HepG2 (cell line): ENCODE results near the gene RAB15. TPM values are rescaled to one million over a fixed set of nuclear protein-coding genes. Genes with fewer than 3 reads are reported as not detected.
A peak's percentile ranks its signal among the peaks of the same experiment; 100 is the strongest.

ENCODE experiments used
- ATAC-seq: fragments of 200-7000 bp; cut with Tn5 transposase; 3 replicates; pipeline ENCODE4 v1.9.1; 2020; ENCODE audit warnings: mild to moderate bottlenecking, moderate library complexity
- BruUV-seq: library from RNA; stranded (reverse); fragments of 400-500 nt; replicated peaks from 2 replicates; lab custom pipeline; 2021; lab: Mats Ljungman, UMichigan
- CTCF ChIA-PET: fragments of 300-600 bp; formaldehyde crosslinking; extraction: SDS; loops from one replicate; lab custom pipeline; 2021; ENCODE audit warnings: low total read pairs, inconsistent platforms, low intra/inter-chr PET ratio; lab: Yijun Ruan, JAX
- POLR2A ChIA-PET: fragments of 350-600 bp; sonication (Branson Sonifier 250); formaldehyde crosslinking; loops from one replicate; lab custom pipeline; 2020; ENCODE audit warnings: antibody characterized with exemption, inconsistent platforms; lab: Yijun Ruan, JAX
- DNase-seq: peaks from one replicate; pipeline ENCODE4 v3.0.0-alpha.2; 2015; ENCODE audit warnings: low spot score
- FAIRE-seq: peaks from 3 replicates; lab custom pipeline; 2011; peaks lifted over from hg19 to GRCh38; lab: Jason Lieb, UNC
- H2AFZ ChIP-seq: one replicate; pipeline ENCODE4 v1.6.1; 2011; ENCODE audit warnings: low read length, inconsistent platforms
- H3K27ac ChIP-seq: fragments of 300-600 bp; 3 replicates; pipeline ENCODE4 v1.8.0; 2011; ENCODE audit warnings: mixed run types, mild to moderate bottlenecking, mixed read lengths, low read length, inconsistent platforms; ENCODE audit not compliant: insufficient read depth; ENCODE audit errors: extremely low read length
- H3K27me3 ChIP-seq, 2 experiments: fragments of 200-600 bp in 1 of 2; 2 replicates in 1 of 2; 3 replicates in 1 of 2; pipeline versions ENCODE4 v1.6.0 to v1.8.0; 2011; ENCODE audit warnings: low read length in 2 of 2, mild to moderate bottlenecking in 2 of 2, moderate library complexity in 2 of 2, inconsistent platforms in 1 of 2; ENCODE audit not compliant: insufficient read depth in 2 of 2, control insufficient read depth in 1 of 2
- H3K36me3 ChIP-seq, 2 experiments: fragments of 200-600 bp in 1 of 2; replicated peaks in 1 of 2; 2 replicates in 1 of 2; 3 replicates in 1 of 2; pipeline versions ENCODE4 v1.5.1 to v1.8.0; 2011; ENCODE audit warnings: low read length in 2 of 2, inconsistent platforms in 1 of 2; ENCODE audit not compliant: insufficient read depth in 2 of 2, control insufficient read depth in 1 of 2
- H3K4me1 ChIP-seq: 2 replicates; pipeline ENCODE4 v1.5.1; 2012; ENCODE audit warnings: low read length, inconsistent platforms; ENCODE audit not compliant: insufficient read depth
- H3K4me2 ChIP-seq: 2 replicates; pipeline ENCODE4 v1.6.0; 2011; ENCODE audit warnings: low read depth, low read length, inconsistent platforms
- H3K4me3 ChIP-seq, 3 experiments: fragments of 200-600 bp in 1 of 3; sonication (generic), shearing (Covaris generic) in 1 of 3; replicated peaks in 1 of 3; 2 replicates each; pipeline ENCODE4 v1.5.1; 2011 to 2016; ENCODE audit warnings: low read length in 3 of 3, inconsistent platforms in 2 of 3, low read depth in 2 of 3, mild to moderate bottlenecking in 2 of 3, control low read depth in 1 of 3, mixed read lengths in 1 of 3; ENCODE audit not compliant: insufficient read depth in 1 of 3
- H3K79me2 ChIP-seq: one replicate; pipeline ENCODE4 v1.6.1; 2011; ENCODE audit warnings: low read length, inconsistent platforms; ENCODE audit not compliant: insufficient read depth
- H3K9ac ChIP-seq: 2 replicates; pipeline ENCODE4 v1.6.0; 2011; ENCODE audit warnings: mild to moderate bottlenecking, low read depth, low read length, inconsistent platforms; ENCODE audit not compliant: insufficient read depth
- H3K9me3 ChIP-seq: 2 replicates; pipeline ENCODE4 v1.5.1; 2012; ENCODE audit warnings: mild to moderate bottlenecking, low read length
- H4K20me1 ChIP-seq: 2 replicates; pipeline ENCODE4 v1.6.0; 2011; ENCODE audit warnings: inconsistent platforms, mild to moderate bottlenecking, low read length, moderate library complexity; ENCODE audit not compliant: insufficient read depth
- GABPA ChIP-seq, 2 experiments: IDR thresholded peaks; 2 replicates each; pipeline ENCODE4 v1.6.1; 2011 to 2016; ENCODE audit warnings: low read depth in 2 of 2, low read length in 1 of 2, missing biosample characterization in 1 of 2, missing genetic modification characterization in 1 of 2
- NR2C2 ChIP-seq: sonication (generic); formaldehyde crosslinking; IDR thresholded peaks from 2 replicates; pipeline ENCODE4 v1.4.0; 2020; ENCODE audit warnings: missing genetic modification reagents, mild to moderate bottlenecking, moderate library complexity, borderline replicate concordance
- ZNF121 ChIP-seq: sonication (generic); formaldehyde crosslinking; IDR thresholded peaks from 2 replicates; pipeline ENCODE4 v1.5.0; 2020; ENCODE audit warnings: mild to moderate bottlenecking, missing genetic modification reagents
- ZNF644 ChIP-seq: IDR thresholded peaks from 2 replicates; pipeline ENCODE4 v1.6.1; 2016; ENCODE audit warnings: low read depth
- WGBS: methylation state at CpG from one replicate; pipeline ENCODE4 v1.1.6; 2017; ENCODE audit warnings: low lambda C conversion rate; 5-methylcytosine and 5-hydroxymethylcytosine counted together
- in situ Hi-C: cut with HindIII; loops from 2 replicates; pipeline ENCODE4 v1.10.0; 2017; ENCODE audit warnings: low pct_unique_long_range_greater_than_20kb; ENCODE audit not compliant: extremely low pct_ligation_motif_present
- intact Hi-C: fragments of 100-400 bp; cut with micrococcal nuclease; formaldehyde crosslinking; loops from one replicate; pipeline ENCODE4 v1.10.0; 2022; ENCODE audit not compliant: unreplicated experiment
- polyA plus RNA-seq, 8 experiments: library from polyadenylated mRNA; depleted of rRNA in 3 of 8; stranded (reverse) in 7 of 8; unstranded in 1 of 8; fragments of >200 nt; fragmentation: Illumina TruSeq in 4 of 8; extraction: Trizol in 4 of 8; gene quantifications; 2 replicates each; pipeline versions ENCODE4 v1.2.1 to v1.2.3, GENCODE V29; 2011 to 2016; ENCODE audit warnings: low read depth in 4 of 8, missing spikeins in 1 of 8, mixed read lengths in 1 of 8; ENCODE audit not compliant: insufficient read depth in 1 of 8
- total RNA-seq, 5 experiments: library from RNA; depleted of rRNA; stranded (reverse); fragments of >200 nt; fragmentation: Illumina TruSeq; extraction: Trizol; gene quantifications; 2 replicates each; pipeline ENCODE4 v1.2.3, GENCODE V29; 2016; ENCODE audit warnings: low read depth in 1 of 5
- TF ChIP-seq, protein P1 (sequence below): sonication (generic); formaldehyde crosslinking; IDR thresholded peaks from 2 replicates; pipeline ENCODE4 v1.4.0; 2020; ENCODE audit warnings: missing genetic modification reagents, borderline replicate concordance
- TF ChIP-seq, protein P2 (sequence below): sonication (generic); formaldehyde crosslinking; IDR thresholded peaks from 2 replicates; pipeline ENCODE4 v1.5.1; 2020; ENCODE audit warnings: mild to moderate bottlenecking, missing genetic modification reagents, borderline replicate concordance
- TF ChIP-seq, protein P3 (sequence below): sonication (generic); formaldehyde crosslinking; IDR thresholded peaks from 2 replicates; pipeline ENCODE4 v1.5.0; 2020; ENCODE audit warnings: mild to moderate bottlenecking, missing genetic modification reagents

The RAB15 gene
- total and polyA plus RNA-seq, 2 of the 13 experiments (the other 11 are each of a cell fraction or from before 2014, with no cell fraction given), result 7.4 to 18.5 TPM

DNA sequence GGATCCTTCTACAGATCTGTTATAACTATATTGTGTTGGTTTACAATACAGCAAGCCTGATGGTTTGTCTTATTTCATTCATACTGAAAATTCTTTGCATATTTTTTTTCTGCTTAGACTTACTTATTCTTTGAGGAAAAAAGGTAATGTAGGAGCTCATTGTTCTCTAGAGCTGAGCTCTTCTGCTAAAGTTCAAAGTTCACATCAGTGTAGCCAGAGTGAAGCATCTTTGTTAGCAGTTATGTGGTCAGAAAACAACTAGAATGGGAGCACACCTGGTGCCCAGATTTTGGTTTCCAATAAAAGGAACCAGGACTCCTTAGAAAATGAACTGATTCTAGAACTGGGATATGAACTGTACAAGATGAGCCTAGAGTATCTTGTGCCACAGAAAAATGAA lies 39.9 kb downstream of the RAB15 start (continued):
- 0 out of 2 replicates have a peak, but pooled peaks have one; percentile 21 for TF ChIP-seq NR2C2 (CRISPR knock-in tag)
- TF ChIP-seq, protein P1, sequence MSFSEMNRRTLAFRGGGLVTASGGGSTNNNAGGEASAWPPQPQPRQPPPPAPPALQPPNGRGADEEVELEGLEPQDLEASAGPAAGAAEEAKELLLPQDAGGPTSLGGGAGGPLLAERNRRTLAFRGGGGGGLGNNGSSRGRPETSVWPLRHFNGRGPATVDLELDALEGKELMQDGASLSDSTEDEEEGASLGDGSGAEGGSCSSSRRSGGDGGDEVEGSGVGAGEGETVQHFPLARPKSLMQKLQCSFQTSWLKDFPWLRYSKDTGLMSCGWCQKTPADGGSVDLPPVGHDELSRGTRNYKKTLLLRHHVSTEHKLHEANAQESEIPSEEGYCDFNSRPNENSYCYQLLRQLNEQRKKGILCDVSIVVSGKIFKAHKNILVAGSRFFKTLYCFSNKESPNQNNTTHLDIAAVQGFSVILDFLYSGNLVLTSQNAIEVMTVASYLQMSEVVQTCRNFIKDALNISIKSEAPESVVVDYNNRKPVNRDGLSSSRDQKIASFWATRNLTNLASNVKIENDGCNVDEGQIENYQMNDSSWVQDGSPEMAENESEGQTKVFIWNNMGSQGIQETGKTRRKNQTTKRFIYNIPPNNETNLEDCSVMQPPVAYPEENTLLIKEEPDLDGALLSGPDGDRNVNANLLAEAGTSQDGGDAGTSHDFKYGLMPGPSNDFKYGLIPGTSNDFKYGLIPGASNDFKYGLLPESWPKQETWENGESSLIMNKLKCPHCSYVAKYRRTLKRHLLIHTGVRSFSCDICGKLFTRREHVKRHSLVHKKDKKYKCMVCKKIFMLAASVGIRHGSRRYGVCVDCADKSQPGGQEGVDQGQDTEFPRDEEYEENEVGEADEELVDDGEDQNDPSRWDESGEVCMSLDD (CRISPR knock-in tag), result no peak

DNA sequence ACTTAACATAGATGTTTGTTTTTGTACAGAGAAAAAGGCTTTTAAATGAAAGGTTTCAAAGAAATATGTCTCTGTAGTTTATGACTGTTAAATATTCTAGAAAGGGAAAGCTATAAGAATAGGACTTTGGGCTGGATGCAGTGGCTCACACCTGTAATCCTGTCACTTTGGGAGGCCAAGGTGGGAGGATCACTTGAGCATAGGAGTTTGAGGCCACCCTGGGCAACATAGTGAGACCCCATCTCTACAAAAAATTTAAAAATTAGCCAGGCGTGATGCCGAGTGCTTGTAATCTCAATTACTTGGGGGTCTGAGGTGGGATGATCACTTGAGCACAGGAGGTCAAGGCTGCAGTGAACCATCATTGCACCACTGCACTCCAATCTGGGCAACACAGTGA lies 41.0 kb downstream of the RAB15 start:
- FAIRE-seq (no peak), ATAC-seq (no peak), DNase-seq (no peak)
- H3K79me2 ChIP-seq, result no peaks in the 10 kb centered on the region
- no peak overlapping the region for H3K4me3 ChIP-seq
- no TSS peak for BruUV-seq
- ChIA-PET CTCF (no interaction called here), POLR2A (interaction anchor here (0.9 to 2.0 kb wide), 3 partner anchors 11 to 17 kb away, joined by 3 to 20 read pairs (median 7); partner anchors contain the start of genes CHURC1 and GPX2)
- peaks cover 33% of the 10 kb centered on the region for H3K4me1 ChIP-seq
- WGBS, result 100% methylated on average over 2 of the region's 2 CpGs
- no peaks in the 10 kb centered on the region for H4K20me1 ChIP-seq
- in situ Hi-C loops, result no loop called here
- peaks cover 13 to 33% of the 10 kb centered on the region in 2 experiments for H3K36me3 ChIP-seq
- H3K27me3 ChIP-seq, result no peaks in the 10 kb centered on the region
- H3K4me2 ChIP-seq, result no peak overlapping the region
- no peak overlapping the region for H2AFZ ChIP-seq
- H3K27ac ChIP-seq, result no peak overlapping the region
- H3K9ac ChIP-seq, result no peak overlapping the region
- intact Hi-C loops, result loop anchor here (10.0 kb wide), 1 partner anchor 226 kb away; the partner anchor contains the start of gene PLEKHG3
- no peaks in the 10 kb centered on the region for H3K9me3 ChIP-seq
- TF ChIP-seq GABPA (IDR thresholded peaks at IDR 0.05; ENCODE audit: low read depth, low read length), result no peak
- no peak for TF ChIP-seq GABPA (CRISPR knock-in tag; IDR thresholded peaks at IDR 0.05; ENCODE audit: low read depth)
- TF ChIP-seq ZNF644, result no peak
- TF ChIP-seq, protein P2, sequence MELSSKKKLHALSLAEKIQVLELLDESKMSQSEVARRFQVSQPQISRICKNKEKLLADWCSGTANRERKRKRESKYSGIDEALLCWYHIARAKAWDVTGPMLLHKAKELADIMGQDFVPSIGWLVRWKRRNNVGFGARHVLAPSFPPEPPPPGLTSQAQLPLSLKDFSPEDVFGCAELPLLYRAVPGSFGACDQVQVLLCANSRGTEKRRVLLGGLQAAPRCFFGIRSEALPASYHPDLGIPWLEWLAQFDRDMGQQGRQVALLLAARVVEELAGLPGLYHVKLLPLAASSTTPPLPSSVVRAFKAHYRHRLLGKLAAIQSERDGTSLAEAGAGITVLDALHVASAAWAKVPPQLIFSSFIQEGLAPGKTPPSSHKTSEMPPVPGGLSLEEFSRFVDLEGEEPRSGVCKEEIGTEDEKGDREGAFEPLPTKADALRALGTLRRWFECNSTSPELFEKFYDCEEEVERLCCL (CRISPR knock-in tag), result no peak
- TF ChIP-seq, protein P3, sequence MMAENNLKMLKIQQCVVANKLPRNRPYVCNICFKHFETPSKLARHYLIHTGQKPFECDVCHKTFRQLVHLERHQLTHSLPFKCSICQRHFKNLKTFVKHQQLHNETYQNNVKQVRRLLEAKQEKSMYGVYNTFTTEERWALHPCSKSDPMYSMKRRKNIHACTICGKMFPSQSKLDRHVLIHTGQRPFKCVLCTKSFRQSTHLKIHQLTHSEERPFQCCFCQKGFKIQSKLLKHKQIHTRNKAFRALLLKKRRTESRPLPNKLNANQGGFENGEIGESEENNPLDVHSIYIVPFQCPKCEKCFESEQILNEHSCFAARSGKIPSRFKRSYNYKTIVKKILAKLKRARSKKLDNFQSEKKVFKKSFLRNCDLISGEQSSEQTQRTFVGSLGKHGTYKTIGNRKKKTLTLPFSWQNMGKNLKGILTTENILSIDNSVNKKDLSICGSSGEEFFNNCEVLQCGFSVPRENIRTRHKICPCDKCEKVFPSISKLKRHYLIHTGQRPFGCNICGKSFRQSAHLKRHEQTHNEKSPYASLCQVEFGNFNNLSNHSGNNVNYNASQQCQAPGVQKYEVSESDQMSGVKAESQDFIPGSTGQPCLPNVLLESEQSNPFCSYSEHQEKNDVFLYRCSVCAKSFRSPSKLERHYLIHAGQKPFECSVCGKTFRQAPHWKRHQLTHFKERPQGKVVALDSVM, result peak; percentile 54; the same call in 1 of the 2 replicates
- TF ChIP-seq ZNF121 (CRISPR knock-in tag), result peak; percentile 72
